ENCODE results near the gene SUPT5H.

- TF ChIP-seq GATA3 (IDR thresholded peaks at IDR 0.05; ENCODE audit: low read depth, low read length): no peak
- TF ChIP-seq GATA2 (IDR thresholded peaks at IDR 0.05; ENCODE audit: low read depth, low read length): no peak
These were observed 28.8 kb downstream of the SUPT5H start for GRCh38 chr19:39474139-39474620.

Measured in SH-SY5Y (cell line).